PC-9 (cell line): ENCODE measurements around the gene RXRA. TPM values are rescaled to one million over a fixed set of nuclear protein-coding genes. Genes with fewer than 3 reads are reported as not detected.

Source experiments
- BruUV-seq: library from RNA; stranded (reverse); fragments of 400-500 nt; replicated peaks from 2 replicates; lab custom pipeline; 2021; lab: Mats Ljungman, UMichigan
- CTCF ChIA-PET: fragments of 300-600 bp; sonication (Branson Sonifier 250); formaldehyde crosslinking; loops from one replicate; lab custom pipeline; 2022; ENCODE audit warnings: antibody characterized with exemption; lab: Charles Lee
- POLR2A ChIA-PET: fragments of 300-600 bp; sonication (Branson Sonifier 250); formaldehyde crosslinking; loops from one replicate; lab custom pipeline; 2022; ENCODE audit warnings: antibody characterized with exemption; ENCODE audit not compliant: unreplicated experiment; lab: Charles Lee
- DNase-seq, 2 experiments: peaks; one replicate each; pipeline versions ENCODE4 v3.0.0 to v3.0.0-alpha.2; 2015 to 2022; ENCODE audit warnings: mixed read lengths in 1 of 2
- H2AFZ ChIP-seq: fragments of 200-600 bp; sonication (generic); 2 replicates; pipeline ENCODE4 v1.8.1; 2017; ENCODE audit warnings: antibody characterized with exemption
- H3F3A ChIP-seq: fragments of 200-600 bp; sonication (generic); 2 replicates; pipeline ENCODE4 v1.8.1; 2017; ENCODE audit warnings: antibody characterized with exemption, mild to moderate bottlenecking, low read depth; ENCODE audit not compliant: insufficient read depth
- H3K27ac ChIP-seq: fragments of 200-600 bp; sonication (generic); 2 replicates; pipeline ENCODE4 v1.6.1; 2016; ENCODE audit warnings: mixed run types
- H3K27me3 ChIP-seq: fragments of 200-600 bp; sonication (generic); 2 replicates; pipeline ENCODE4 v1.6.1; 2016; ENCODE audit warnings: low read depth, mixed run types; ENCODE audit not compliant: insufficient read depth
- H3K36me3 ChIP-seq: fragments of 200-600 bp; sonication (generic); 2 replicates; pipeline ENCODE4 v1.6.1; 2016; ENCODE audit warnings: low read depth, mixed run types
- H3K4me1 ChIP-seq: fragments of 200-600 bp; sonication (generic); replicated peaks from 2 replicates; pipeline ENCODE4 v1.6.1; 2016; ENCODE audit warnings: mixed run types; ENCODE audit not compliant: insufficient read depth
- H3K4me2 ChIP-seq: fragments of 200-600 bp; sonication (generic); 2 replicates; pipeline ENCODE4 v1.6.1; 2017; ENCODE audit warnings: mixed run types
- H3K4me3 ChIP-seq: fragments of 200-600 bp; sonication (generic); 2 replicates; pipeline ENCODE4 v1.6.1; 2016; ENCODE audit warnings: mixed run types
- H3K79me2 ChIP-seq: fragments of 200-600 bp; sonication (generic); 2 replicates; pipeline ENCODE4 v1.6.1; 2017; ENCODE audit warnings: low read depth, mixed run types
- H3K9me2 ChIP-seq: fragments of 200-600 bp; sonication (generic); 2 replicates; pipeline ENCODE4 v1.8.1; 2017; ENCODE audit warnings: mild to moderate bottlenecking; ENCODE audit not compliant: insufficient read depth
- H3K9me3 ChIP-seq: fragments of 200-600 bp; sonication (generic); 2 replicates; pipeline ENCODE4 v1.8.1; 2016; ENCODE audit warnings: low read depth; ENCODE audit not compliant: insufficient read depth
- H4K20me1 ChIP-seq: fragments of 200-600 bp; sonication (generic); 2 replicates; pipeline ENCODE4 v1.8.1; 2017; ENCODE audit not compliant: insufficient read depth
- CTCF ChIP-seq: fragments of 200-600 bp; sonication (generic); conservative IDR thresholded peaks from 2 replicates; pipeline ENCODE4 v1.6.1; 2017; ENCODE audit warnings: mixed run types, antibody characterized with exemption, mild to moderate bottlenecking, moderate library complexity
- EZH2 ChIP-seq: fragments of 200-600 bp; sonication (generic); IDR thresholded peaks from 2 replicates; pipeline ENCODE4 v1.8.0; 2017; ENCODE audit warnings: antibody characterized with exemption, low read depth
- intact Hi-C: fragments of 100-400 bp; cut with micrococcal nuclease; formaldehyde crosslinking; loops from one replicate; pipeline ENCODE4 v1.10.0; 2022; ENCODE audit not compliant: unreplicated experiment
- total RNA-seq: library from RNA; stranded (reverse); gene quantifications from 2 replicates; pipeline ENCODE4 v1.2.3, GENCODE V29; 2021

Gene RXRA
- total RNA-seq, 1 experiment from 2014 or later: 146 TPM

GRCh38 chr9:134482226-134482625 is 156.0 kb downstream of the RXRA start:
- H3K9me3 ChIP-seq: no peaks in the 10 kb centered on the region
- no peaks in the 10 kb centered on the region for H4K20me1 ChIP-seq
- H2AFZ ChIP-seq: no peak overlapping the region
- H3K9me2 ChIP-seq: no peaks in the 10 kb centered on the region
- intact Hi-C loops: no loop called here
- H3K4me3 ChIP-seq: no peak overlapping the region
- TF ChIP-seq EZH2 (no peak), CTCF (no peak)
- ChIA-PET CTCF (no interaction called here), POLR2A (no interaction called here)
- no peaks in the 10 kb centered on the region for H3K79me2 ChIP-seq
- no peaks in the 10 kb centered on the region for H3K4me1 ChIP-seq
- no peak for DNase-seq
- no TSS peak for BruUV-seq
- H3K36me3 ChIP-seq: no peaks in the 10 kb centered on the region
- no peak overlapping the region for H3K4me2 ChIP-seq
- H3K27ac ChIP-seq: no peak overlapping the region
- no peaks in the 10 kb centered on the region for H3F3A ChIP-seq
- peaks cover 88% of the 10 kb centered on the region for H3K27me3 ChIP-seq

- DNase-seq: no peak
- TF ChIP-seq CTCF: no peak
- no peak for TF ChIP-seq EZH2
- Histone ChIP-seq H3K4me2 (no peak overlapping the region), H3F3A (no peaks in the 10 kb centered on the region), H2AFZ (no peak overlapping the region), H3K9me3 (no peaks in the 10 kb centered on the region), H3K4me1 (no peaks in the 10 kb centered on the region), H3K79me2 (no peaks in the 10 kb centered on the region), H3K4me3 (no peak overlapping the region), H3K9me2 (no peaks in the 10 kb centered on the region), H3K27ac (no peak overlapping the region), H3K36me3 (no peaks in the 10 kb centered on the region), H3K27me3 (peaks cover 91% of the 10 kb centered on the region), H4K20me1 (no peaks in the 10 kb centered on the region)
- ChIA-PET CTCF (no interaction called here), POLR2A (no interaction called here)
- BruUV-seq: no TSS peak
- intact Hi-C loops: no loop called here
These were observed 157.3 kb downstream of the RXRA start for GRCh38 chr9:134483361-134484184.

- Histone ChIP-seq H3F3A (no peaks in the 10 kb centered on the region), H2AFZ (no peak overlapping the region), H3K79me2 (no peaks in the 10 kb centered on the region), H3K9me2 (no peaks in the 10 kb centered on the region), H3K4me1 (no peaks in the 10 kb centered on the region), H3K4me3 (no peak overlapping the region), H3K27ac (no peak overlapping the region), H3K36me3 (no peaks in the 10 kb centered on the region), H3K4me2 (no peak overlapping the region), H3K9me3 (no peaks in the 10 kb centered on the region), H4K20me1 (no peaks in the 10 kb centered on the region), H3K27me3 (peaks cover 91% of the 10 kb centered on the region)
- no peak for TF ChIP-seq EZH2
- no peak for TF ChIP-seq CTCF
- BruUV-seq: no TSS peak
- POLR2A ChIA-PET: no interaction called here
- CTCF ChIA-PET: no interaction called here
- intact Hi-C loops: no loop called here
- DNase-seq: no peak
These were observed 158.2 kb downstream of the RXRA start for GRCh38 chr9:134484479-134484878.
